SK-N-SH treated with all-trans-retinoic acid at 6 μM for 48 hours (cell line): ENCODE results near the gene CFAP57.

Experiments
- ARNTL ChIP-seq: fragments of 450-650 bp; formaldehyde crosslinking; IDR thresholded peaks from 2 replicates; pipeline ENCODE4 v1.5.0; 2020; ENCODE audit warnings: low read depth, mild to moderate bottlenecking, moderate library complexity, borderline replicate concordance
- GLIS3 ChIP-seq: fragments of 250-450 bp; sonication (Bioruptor Pico); IDR thresholded peaks from 2 replicates; pipeline ENCODE4 v1.5.0; 2020; ENCODE audit warnings: mild to moderate bottlenecking, moderate library complexity
- PATZ1 ChIP-seq: fragments of 250-450 bp; sonication (Bioruptor Pico); IDR thresholded peaks from 2 replicates; pipeline ENCODE4 v1.8.0; 2020; ENCODE audit warnings: mild to moderate bottlenecking, moderate library complexity, borderline replicate concordance
- PPARA ChIP-seq: fragments of 250-450 bp; sonication (Bioruptor Pico); IDR thresholded peaks from 2 replicates; pipeline ENCODE4 v1.5.0; 2020; ENCODE audit warnings: mild to moderate bottlenecking, borderline replicate concordance
- SNAI2 ChIP-seq: fragments of 250-450 bp; sonication (Bioruptor Pico); IDR thresholded peaks from 2 replicates; pipeline ENCODE4 v1.5.0; 2020; ENCODE audit warnings: mild to moderate bottlenecking, moderate library complexity
- TCF4 ChIP-seq: fragments of 250-450 bp; sonication (Bioruptor Pico); IDR thresholded peaks from 2 replicates; pipeline ENCODE4 v1.8.0; 2021; ENCODE audit warnings: mild to moderate bottlenecking, moderate library complexity, borderline replicate concordance
- ZFP3 ChIP-seq: fragments of 250-450 bp; sonication (Bioruptor Pico); IDR thresholded peaks from 2 replicates; pipeline ENCODE4 v1.5.0; 2020; ENCODE audit warnings: mild to moderate bottlenecking, moderate library complexity
- TF ChIP-seq, protein P1 (sequence below): fragments of 250-450 bp; sonication (Bioruptor Pico); IDR thresholded peaks from 2 replicates; pipeline ENCODE4 v1.8.0; 2021; ENCODE audit warnings: low read depth, mild to moderate bottlenecking, moderate library complexity, borderline replicate concordance
- TF ChIP-seq, protein P2 (sequence below): fragments of 250-450 bp; sonication (Bioruptor Pico); IDR thresholded peaks from 2 replicates; pipeline ENCODE4 v1.5.1; 2021; ENCODE audit warnings: mild to moderate bottlenecking, moderate library complexity

- TF ChIP-seq SNAI2 (CRISPR knock-in tag): no peak
- TF ChIP-seq, protein P1, sequence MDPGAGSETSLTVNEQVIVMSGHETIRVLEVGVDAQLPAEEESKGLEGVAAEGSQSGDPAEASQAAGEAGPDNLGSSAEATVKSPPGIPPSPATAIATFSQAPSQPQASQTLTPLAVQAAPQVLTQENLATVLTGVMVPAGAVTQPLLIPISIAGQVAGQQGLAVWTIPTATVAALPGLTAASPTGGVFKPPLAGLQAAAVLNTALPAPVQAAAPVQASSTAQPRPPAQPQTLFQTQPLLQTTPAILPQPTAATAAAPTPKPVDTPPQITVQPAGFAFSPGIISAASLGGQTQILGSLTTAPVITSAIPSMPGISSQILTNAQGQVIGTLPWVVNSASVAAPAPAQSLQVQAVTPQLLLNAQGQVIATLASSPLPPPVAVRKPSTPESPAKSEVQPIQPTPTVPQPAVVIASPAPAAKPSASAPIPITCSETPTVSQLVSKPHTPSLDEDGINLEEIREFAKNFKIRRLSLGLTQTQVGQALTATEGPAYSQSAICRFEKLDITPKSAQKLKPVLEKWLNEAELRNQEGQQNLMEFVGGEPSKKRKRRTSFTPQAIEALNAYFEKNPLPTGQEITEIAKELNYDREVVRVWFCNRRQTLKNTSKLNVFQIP (CRISPR knock-in tag): no peak
- TF ChIP-seq, protein P2, sequence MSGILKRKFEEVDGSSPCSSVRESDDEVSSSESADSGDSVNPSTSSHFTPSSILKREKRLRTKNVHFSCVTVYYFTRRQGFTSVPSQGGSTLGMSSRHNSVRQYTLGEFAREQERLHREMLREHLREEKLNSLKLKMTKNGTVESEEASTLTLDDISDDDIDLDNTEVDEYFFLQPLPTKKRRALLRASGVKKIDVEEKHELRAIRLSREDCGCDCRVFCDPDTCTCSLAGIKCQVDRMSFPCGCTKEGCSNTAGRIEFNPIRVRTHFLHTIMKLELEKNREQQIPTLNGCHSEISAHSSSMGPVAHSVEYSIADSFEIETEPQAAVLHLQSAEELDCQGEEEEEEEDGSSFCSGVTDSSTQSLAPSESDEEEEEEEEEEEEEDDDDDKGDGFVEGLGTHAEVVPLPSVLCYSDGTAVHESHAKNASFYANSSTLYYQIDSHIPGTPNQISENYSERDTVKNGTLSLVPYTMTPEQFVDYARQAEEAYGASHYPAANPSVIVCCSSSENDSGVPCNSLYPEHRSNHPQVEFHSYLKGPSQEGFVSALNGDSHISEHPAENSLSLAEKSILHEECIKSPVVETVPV (CRISPR knock-in tag): no peak
- TF ChIP-seq PATZ1 (CRISPR knock-in tag): no peak
- TF ChIP-seq ARNTL (CRISPR knock-in tag): no peak
- TF ChIP-seq ZFP3: no peak
- no peak for TF ChIP-seq PPARA (CRISPR knock-in tag)
- no peak for TF ChIP-seq GLIS3 (CRISPR knock-in tag)
- TF ChIP-seq TCF4: no peak
These were observed 42.6 kb downstream of the CFAP57 start for GRCh38 chr1:43214501-43215444.
